HG03520 (cell line): ENCODE measurements around the gene CLN6.

Experiments
- ATAC-seq: cut with Tn5 transposase; IDR thresholded peaks from one replicate; pipeline ENCODE4 v1.9.1; 2021; ENCODE audit warnings: mild to moderate bottlenecking, moderate library complexity; ENCODE audit not compliant: unreplicated experiment

CLN6 gene

DNA sequence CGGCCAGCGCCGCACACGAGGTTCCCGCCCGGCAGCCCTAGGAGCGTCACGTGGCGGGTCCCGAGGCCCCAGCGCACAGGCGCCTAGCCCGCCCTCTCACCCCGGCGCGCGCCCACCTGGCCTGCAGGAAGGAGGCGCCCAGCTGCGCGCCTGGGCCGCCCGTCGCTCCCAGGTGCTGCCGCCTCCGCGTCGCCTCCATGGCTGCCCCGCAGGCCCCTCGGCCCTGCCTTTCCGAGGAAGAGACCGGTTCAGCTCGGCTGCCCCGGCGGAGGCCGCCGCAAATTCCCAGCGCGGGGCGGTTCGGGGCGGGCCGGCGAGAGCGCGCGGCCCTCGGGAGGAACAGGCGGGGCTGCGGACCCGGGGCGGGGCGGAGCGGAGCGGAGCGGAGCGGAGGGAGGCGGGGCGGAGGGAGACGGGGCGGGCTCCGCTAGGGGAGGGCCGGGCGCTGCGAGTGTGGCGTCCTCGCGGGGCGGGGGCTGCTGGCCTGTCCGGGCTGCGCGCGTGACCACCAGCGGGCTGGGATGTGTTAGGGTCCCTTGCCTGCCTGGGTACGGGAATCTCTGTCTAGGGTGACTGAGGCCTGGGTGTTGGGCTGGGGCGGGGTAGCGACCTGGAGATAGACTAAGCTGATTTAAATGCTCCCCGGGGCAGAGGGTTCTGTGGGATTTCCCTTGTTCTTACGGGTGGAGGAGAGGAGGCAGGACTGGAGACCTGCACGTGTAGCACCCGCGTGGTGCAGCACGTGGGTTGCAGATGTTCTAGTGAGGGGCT lies at the start of gene CLN6:
Gene CLN6, minus strand, starts transcription at position 343 of the 771 bp plus-strand sequence. Its CDS starts 144 bp downstream, at position 199.
- peak; percentile 70 for ATAC-seq

DNA sequence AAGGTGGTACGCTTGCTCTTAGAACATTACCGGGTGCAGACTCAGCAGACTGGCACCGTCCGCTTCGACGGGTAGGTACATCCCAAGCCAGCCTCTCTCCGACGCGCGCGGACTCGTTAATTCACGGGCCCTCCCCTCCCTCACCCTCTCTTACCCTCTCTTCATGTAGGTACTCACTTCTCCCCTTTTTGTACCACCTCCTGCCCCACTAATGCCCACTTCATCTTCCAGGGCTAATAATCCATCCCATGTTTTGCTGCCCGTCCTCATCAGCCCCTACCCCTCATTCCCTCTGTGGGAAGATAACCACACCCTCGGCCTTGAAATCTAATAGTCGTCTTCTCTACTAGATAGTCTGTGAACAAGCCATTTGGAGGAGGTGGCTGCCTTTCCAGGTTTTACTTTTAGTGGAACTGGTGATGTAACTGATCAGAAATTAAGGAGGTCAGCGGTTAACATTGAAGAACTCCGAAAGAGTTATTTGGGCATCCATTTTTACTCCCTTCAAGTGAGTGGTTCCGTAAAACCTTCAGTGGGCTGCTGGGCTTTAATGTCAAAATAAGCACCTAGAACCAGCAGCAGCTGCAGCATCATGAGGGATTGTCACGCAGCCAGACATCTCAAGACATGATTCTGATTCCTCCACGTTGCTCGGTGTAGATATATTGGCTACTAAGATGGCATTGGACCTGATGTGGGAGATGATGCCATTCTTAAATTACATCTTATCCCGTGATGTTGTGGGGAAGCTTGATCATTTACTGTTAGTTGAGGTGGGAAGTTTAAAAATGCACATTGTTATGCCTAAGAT lies 49.3 kb upstream of the CLN6 start:
- ATAC-seq: no peak

DNA sequence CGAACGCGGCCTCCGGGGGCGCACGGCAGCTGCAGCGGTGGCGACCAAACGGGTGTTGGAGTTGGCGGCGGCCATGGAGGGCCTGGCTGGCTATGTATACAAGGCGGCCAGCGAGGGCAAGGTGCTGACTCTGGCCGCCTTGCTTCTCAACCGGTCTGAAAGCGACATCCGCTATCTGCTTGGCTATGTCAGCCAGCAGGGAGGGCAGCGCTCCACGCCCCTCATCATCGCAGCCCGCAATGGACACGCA lies 48.7 kb upstream of the CLN6 start:
- ATAC-seq: peak; percentile 46

DNA sequence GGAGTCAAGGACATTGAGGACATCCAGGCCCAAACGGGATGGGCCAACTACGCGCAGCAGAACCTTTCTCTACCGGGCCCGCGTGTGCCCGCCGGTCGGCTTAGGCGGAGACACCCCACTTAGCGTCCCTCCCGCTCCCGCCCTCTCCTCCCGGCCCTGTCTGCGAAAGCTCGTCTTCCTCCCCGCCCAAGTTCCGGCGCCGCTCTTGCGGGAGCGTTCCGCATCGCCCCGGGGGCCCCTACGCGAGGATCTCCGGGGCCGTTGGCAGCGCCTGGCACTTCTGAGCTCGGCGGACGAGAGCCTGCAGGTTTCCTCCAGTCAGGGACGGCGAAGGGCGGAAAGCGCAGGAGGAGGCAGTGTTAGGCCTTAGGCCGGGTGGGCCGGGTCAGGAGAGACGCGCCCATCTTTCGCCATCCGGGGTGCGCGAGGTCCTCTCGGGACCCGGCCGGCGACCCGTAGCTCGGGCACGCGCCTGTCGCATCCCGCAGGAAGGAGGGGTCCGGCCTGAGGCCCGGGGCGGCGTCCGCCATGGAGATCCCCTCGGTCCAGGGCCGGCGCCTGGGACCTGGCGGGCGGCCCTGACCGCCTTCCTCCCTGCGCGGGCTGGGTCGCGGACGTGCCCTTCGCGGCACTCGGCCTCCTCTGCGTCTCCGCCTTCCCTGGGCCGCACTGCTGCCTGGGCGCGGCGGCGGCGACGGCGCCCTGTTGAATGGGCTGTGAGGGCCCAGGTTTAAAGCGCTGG lies 48.2 kb upstream of the CLN6 start, which contains the start of gene FEM1B:
Gene FEM1B, plus strand, starts transcription at position 143 of the 742 bp plus-strand sequence. CDS start 673 bp downstream, outside the sequence.
- ATAC-seq: peak; percentile 66

DNA sequence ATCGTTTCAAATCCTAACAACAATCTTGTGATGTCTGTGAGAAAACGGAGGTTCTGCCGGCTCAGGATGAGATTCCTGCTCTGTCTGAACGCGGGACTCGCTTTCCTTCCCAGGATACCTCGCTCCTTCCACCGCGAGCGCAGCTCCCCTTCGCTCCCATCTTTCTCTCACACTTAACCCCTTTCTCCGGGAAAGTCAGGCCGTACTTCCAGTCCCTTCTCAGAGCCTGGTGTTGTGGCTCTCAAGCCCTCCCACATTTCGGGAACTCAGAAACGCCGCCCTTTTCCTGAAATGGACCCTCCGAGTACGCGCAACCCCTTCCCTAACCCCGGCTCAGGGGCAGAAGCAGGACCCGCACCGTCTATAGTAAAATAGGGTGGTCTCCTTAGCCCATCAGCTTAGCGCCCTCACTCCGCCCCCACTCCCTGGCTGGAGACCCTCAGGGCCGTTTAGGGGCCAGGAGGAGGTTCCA lies 47.6 kb upstream of the CLN6 start:
- no peak for ATAC-seq

DNA sequence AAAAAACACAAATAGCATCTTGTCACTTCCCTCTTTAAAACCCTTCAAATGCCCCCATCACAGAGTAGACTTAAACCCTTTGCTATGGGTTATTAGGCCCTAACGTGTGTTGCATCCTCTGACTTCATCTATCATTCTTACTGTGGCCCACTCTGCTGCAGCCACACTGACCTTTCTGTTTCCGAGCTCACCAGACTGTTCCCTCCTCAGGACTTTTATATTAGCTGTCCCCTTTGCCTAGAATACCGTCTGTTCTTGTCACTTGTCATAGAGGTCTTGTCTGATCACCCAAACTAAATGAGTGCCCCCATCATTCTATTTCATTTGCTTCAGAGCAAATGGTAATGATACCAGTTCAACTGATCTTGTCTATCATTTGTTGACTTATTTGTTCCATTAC lies 47.1 kb upstream of the CLN6 start:
- ATAC-seq: no peak

DNA sequence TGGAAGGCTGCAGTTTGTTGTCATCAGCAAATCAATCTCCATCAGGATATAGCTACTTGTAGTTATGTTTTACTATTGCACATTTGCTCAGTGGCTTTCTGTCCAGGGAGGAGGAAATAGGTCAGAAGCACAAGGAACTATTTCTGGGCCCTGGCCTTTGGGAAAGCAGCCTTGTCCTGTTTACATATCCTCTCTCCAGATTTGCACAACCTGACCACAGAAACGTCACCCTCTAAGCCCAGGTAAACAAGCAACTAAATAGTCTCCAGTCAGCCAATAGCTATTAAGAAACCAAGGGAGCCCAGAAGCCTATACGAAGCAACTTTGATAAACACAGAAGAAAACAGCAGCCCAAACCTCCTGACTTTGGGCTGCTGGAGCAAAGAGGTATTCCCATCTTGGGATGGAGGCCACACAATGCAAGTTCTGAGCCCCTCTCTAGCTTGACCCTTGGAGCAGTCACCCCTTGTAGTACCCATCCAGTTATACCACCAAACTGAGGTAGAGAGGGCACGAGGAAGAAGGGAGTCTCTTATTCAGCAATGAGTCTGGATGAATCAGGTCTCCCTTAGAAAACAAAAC lies 45.7 kb upstream of the CLN6 start:
- no peak for ATAC-seq

DNA sequence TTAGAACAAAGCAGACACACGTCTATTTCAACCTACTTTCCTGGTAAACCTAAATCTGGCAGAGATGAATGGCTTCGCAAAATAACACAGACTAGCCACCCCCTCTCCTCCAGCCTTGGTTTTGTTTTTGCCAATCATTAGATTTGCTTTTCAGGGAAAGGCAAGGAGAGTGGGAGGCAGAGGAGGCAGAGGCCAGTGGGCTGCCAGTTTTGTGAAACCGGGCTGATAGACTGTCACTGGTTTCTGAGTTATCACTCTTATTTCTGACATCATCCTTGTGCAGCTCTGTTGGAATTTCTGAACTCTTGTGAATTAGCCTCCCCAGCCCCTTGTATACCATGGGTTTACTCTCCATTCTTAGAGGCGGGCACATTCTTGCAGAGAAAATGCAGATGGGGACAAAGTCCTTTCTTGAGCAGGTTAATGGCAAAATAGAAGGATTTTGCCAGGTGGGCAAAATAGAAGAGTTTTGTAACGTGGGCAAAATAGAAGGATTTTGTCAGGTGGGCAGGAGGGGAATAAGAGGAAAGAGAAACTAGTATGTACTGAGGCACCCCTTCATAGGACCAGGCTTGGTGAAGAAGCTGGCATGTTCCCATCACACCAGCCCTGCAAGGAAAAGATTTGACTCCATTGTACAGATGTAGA lies 44.8 kb upstream of the CLN6 start:
- no peak for ATAC-seq

DNA sequence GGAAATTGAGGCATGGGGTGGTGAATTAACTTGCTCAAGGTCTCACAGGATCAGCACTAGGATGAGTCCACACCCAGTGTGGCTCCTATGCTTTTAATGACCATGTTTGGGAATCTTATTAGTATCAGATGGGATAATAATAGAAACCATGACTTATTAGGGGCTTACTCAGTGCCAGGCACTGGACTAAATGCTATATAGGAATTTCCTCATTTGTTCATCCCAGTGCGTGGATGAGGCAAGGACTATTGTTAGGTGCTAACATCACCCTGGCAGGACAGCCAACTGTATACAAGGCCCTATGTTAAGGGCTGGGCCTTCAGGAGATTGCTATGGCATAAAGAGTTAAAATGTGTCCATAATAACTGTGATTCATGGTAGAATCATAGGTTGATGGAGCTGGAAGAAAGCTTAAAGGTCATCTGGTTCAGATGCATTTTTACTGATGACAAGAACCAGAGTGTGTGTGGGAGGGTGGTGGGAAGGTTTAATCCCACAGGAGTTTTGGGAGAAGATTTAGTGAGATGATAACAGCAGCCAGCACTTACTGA lies 43.3 kb upstream of the CLN6 start:
- ATAC-seq: no peak

DNA sequence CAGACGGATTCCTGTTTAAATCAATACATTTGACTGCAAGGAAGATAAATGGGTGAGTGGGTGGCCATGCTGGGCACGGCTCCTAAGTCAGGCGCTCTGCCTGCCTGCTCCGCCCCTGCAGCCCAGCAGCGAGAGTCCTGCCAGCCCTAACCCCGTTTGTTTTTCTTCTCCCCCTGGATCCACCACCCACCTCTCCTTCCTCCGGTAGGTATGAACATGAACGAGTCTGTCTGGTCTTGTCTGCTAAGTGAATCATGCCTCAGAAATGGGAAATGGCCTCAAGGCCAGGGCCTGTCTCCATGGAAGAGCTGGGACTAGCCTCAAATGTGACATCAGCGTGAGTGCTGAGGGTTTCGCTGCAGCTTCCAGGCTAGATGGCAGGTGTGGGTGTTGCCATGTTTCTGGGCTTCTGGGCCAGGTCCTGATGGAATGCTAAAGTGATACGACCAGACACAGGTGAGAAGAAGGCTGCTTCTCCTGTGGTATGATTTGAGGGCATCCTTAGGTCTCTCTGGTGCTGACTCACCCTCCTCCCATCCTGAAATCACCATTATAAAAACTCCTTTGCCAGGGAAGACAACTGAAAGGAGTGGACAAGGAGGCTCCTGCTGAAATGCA lies 42.4 kb upstream of the CLN6 start:
- ATAC-seq: no peak

DNA sequence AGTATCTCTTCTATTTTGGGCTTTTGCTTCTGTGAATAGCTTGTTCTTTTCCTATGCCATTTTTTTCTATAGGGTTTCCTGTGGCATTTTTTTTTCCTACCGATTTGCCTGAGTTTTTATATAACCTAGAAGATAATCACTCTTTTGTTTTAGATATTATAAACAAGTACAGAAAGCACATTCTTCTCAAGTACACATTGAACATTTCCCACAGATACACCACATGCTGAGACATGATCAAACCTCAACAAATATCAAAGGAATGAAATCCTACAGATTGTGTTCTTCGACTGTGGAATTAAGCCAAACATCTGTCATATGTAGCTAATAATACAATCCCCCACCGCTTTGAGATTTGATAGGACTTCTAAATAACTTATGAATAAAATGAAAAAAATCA lies 38.9 kb upstream of the CLN6 start:
- no peak for ATAC-seq

DNA sequence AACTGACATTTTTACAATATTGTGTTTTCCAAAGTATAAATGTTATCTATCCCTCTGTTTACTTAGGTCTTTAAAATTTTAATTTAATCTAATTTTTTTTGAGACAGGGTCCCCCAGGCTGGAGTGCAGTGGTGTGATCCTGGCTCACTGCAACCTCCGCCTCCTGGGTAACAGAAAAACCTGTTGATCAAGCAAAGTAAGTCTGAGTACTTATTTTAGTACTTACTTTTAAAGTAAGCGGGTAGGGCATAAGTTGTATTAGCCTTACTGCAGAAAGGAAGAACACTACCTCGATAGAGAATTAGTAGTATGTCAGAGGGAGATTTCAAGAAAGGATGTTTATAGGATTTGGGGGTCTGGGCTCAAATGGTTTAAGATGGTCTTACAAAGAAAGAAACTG lies 36.1 kb upstream of the CLN6 start:
- no peak for ATAC-seq

DNA sequence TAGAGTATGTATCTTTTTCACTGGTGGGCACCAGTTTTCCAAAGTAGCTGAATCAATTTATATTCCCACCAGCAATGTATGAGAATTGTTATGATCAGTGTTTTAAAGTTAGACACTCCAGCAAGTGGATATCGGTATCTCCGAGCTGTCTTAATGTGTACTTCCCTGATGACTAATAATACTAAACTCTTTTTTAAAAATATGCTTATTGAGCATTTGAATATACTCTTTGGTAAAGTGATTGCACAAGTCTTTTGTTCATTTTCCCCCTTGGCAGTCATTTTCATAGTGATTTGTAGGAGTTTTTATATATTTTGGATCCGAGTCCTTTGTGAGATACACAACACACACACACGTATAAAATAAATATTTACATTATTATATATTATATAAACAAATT lies 35.6 kb upstream of the CLN6 start:
- ATAC-seq: no peak

DNA sequence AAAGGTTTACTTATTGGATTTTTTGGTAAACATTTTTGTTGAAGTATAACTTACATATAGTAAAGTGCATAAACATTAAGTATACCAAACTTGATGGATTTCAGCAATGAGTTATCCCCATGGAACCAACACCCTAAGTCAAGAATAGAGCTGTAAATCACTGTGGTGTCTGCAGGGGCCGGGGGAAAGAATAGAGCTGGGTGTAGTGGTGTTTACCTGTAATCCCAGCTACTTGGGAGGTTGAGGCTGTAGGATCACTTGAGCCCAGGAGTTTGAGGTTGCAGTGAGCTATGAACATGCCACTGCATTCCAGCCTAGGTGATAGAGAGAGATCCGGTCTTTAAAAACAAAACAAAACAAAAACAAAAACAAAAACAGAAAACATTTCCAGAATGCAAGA lies 34.8 kb upstream of the CLN6 start:
- ATAC-seq: no peak

DNA sequence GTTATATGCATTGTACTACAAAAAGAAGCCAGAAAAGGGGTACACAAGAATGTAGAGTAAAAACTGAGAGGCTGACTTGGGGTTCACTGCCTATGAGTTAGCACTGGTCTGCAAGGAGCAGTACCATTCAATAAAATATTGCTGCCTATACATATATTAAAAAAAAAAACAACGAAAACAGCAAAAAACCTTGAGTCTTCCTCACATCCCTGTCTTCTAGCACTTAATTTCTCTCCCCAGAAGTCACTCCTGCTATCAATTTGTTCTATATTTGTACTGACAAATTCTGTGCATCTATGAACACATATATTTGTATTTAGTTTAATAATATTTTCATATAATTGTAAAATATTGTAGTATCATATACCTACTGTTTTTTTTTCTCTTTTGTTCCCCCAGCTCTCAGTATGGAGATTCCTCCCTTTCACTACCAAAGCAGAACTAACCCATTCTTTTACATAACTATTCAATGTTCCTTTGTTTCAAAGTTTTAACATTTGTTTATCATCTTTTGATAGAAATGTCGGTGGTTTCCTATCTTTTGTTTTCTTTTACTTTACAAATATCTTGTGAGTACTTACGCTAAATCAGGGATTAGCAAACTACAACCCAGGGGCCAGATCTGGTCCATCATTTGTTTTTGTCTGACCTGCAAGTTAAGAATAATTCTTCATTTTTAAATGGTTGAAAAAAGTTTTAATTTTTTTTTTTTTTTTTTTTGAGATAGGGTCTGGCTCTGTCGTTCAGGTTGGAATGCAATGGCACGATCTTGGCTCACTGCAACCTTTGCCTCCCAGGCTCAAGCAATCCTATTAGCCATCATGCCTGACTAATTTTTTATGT lies 33.2 kb upstream of the CLN6 start:
- no peak for ATAC-seq

DNA sequence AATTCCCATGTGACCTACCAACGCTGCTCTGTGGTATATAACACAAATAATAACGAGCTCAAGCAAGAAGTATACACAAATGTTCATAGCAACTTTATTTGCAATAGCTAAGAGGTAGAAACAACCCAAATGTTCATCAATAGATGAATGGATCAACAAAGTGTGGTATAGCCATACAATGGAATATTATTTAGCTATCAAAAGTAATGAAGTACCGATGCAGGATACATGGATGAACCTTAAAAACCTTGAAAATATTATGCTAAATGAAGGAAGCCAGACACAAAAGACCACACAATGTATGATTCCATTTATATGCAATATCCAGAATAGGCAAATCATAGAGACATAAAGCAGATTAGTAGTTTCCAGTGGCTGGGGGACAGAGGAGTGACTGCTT lies 32.5 kb upstream of the CLN6 start:
- no peak for ATAC-seq

DNA sequence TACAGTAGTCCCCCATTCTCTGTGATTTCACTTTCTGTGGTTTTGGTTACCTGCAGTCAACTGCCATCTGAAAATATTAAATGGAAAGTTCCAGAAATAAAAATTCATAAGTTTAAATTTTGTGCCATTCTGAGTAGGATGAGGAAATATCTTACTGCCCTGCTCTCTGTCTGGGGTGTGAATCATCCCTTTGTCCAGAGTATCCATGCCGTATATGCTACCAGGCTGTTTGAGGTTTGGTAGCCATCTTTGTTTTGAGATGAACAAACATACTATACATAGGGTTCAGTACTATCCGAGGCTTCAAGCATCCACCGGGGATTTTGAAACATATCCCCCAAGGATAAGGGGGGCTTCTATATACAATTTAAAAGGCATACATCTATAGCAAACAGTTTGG lies 31.7 kb upstream of the CLN6 start:
- ATAC-seq: no peak

DNA sequence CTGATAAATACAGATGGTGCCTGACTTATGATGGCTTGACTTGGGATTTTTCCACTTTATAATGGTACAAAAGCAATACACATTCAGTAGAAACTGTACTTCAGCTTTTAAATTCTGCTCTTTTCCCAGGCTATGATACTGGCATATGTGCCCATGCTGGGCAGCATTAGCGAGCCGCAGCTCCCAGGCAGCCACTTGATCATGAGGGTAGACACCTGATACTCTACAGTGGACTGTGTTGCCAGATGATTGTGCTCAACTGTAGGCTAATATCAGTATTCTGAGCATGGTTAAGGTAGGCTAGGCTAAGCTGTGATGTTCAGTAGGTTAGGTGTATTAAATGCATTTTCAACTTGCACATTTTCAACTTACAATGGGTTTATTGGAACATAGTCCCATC lies 30.4 kb upstream of the CLN6 start:
- no peak for ATAC-seq

DNA sequence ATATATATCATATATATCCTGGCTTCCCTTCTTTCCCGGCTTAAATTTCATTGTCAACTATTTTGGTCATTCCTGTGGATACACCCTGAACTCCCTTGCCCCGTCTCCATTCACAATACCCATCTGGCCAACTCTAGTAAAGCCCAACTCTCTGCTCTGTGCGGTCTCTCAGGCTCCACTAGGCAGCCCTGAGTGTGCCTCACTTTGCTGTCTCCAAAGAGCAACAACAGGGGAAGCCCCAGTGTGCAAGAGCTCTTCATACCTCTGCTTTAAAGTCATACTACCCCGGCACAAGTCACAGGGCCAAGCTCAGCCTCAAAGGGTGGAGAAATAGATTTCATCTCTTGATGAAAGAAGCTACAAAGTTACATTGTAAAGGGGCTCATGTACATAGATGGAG lies 29.2 kb upstream of the CLN6 start:
- ATAC-seq: no peak
